B cell (primary cell): ENCODE data around the gene COL2A1. TPM values are rescaled to one million over a fixed set of nuclear protein-coding genes. Genes with fewer than 3 reads are reported as not detected.

Experiments used
- ATAC-seq: fragments of 200-7000 bp; cut with Tn5 transposase; one replicate; pipeline ENCODE4 v1.10.0; 2021; ENCODE audit warnings: low read depth, mild to moderate bottlenecking, moderate number of reproducible peaks, moderate library complexity
- CTCF ChIA-PET: fragments of 350-600 bp; sonication (Branson Sonifier 250); formaldehyde crosslinking; loops from one replicate; lab custom pipeline; 2021; ENCODE audit warnings: antibody characterized with exemption, inconsistent platforms; lab: Charles Lee
- POLR2A ChIA-PET: fragments of 350-600 bp; sonication (Branson Sonifier 250); formaldehyde crosslinking; loops from one replicate; lab custom pipeline; 2021; ENCODE audit warnings: antibody characterized with exemption; lab: Charles Lee
- DNase-seq: peaks from one replicate; pipeline ENCODE4 v3.0.0; 2013
- H2AFZ ChIP-seq: 2 replicates; pipeline ENCODE4 v1.6.1; 2012; ENCODE audit warnings: mild to moderate bottlenecking, low read depth, low read length; ENCODE audit not compliant: insufficient read depth, poor library complexity, severe bottlenecking
- H3K27ac ChIP-seq, 2 donors: 1 replicate in 1 of 2; 2 replicates in 1 of 2; pipeline ENCODE4 v1.5.1; 2012 to 2013; ENCODE audit warnings: low read length in 2 of 2, mild to moderate bottlenecking in 2 of 2, moderate library complexity in 1 of 2
- H3K27me3 ChIP-seq, 4 experiments: fragments of 200-600 bp in 1 of 4; sonication (generic) in 1 of 4; replicated peaks in 1 of 4; 1 replicate in 2 of 4; 2 replicates in 2 of 4; pipeline versions ENCODE4 v1.6.1 to v1.7.0; 2013 to 2016; ENCODE audit warnings: low read length in 3 of 4, mild to moderate bottlenecking in 2 of 4, mixed read lengths in 1 of 4, moderate library complexity in 1 of 4; ENCODE audit not compliant: insufficient read depth in 4 of 4, control insufficient read depth in 3 of 4; ENCODE audit errors: control extremely low read depth in 1 of 4
- H3K36me3 ChIP-seq, 2 experiments: replicated peaks in 1 of 2; 1 replicate in 1 of 2; 2 replicates in 1 of 2; pipeline versions ENCODE4 v1.6.1 to v1.7.1; 2013; ENCODE audit warnings: low read length in 1 of 2; ENCODE audit not compliant: insufficient read depth in 2 of 2, control insufficient read depth in 1 of 2; ENCODE audit errors: control extremely low read depth in 1 of 2, extremely low read depth in 1 of 2
- H3K4me1 ChIP-seq, 2 donors: fragments of 200-600 bp in 1 of 2; sonication (generic) in 1 of 2; 1 replicate in 1 of 2; 2 replicates in 1 of 2; pipeline versions ENCODE4 v1.5.1 to v1.6.1; 2013 to 2017; ENCODE audit warnings: low read length in 2 of 2; ENCODE audit not compliant: control insufficient read depth in 2 of 2, insufficient read depth in 2 of 2
- H3K4me2 ChIP-seq: replicated peaks from 2 replicates; pipeline ENCODE3; 2012; ENCODE audit warnings: mild to moderate bottlenecking, low read depth, low read length; ENCODE audit not compliant: poor library complexity, severe bottlenecking
- H3K4me3 ChIP-seq, 5 experiments: fragments of 200-600 bp in 1 of 5; sonication (generic) in 1 of 5; 1 replicate in 3 of 5; 2 replicates in 2 of 5; pipeline versions ENCODE4 v1.5.1 to v1.7.0; 2011 to 2016; ENCODE audit warnings: low read length in 4 of 5, mild to moderate bottlenecking in 4 of 5, low read depth in 2 of 5, control low read depth in 1 of 5, moderate library complexity in 1 of 5; ENCODE audit not compliant: insufficient read depth in 1 of 5; ENCODE audit errors: control extremely low read depth in 1 of 5, extremely low read depth in 1 of 5
- H3K79me2 ChIP-seq: fragments of 200-600 bp; sonication (generic); one replicate; pipeline ENCODE4 v1.6.0; 2016; ENCODE audit warnings: low read length; ENCODE audit not compliant: control insufficient read depth, insufficient read depth
- H3K9ac ChIP-seq: fragments of 200-600 bp; sonication (generic); 2 replicates; pipeline ENCODE4 v1.6.1; 2017; ENCODE audit warnings: mild to moderate bottlenecking, low read length, moderate library complexity
- H3K9me3 ChIP-seq, 3 donors: one replicate each; pipeline versions ENCODE4 v1.6.1 to v1.7.1; 2013; ENCODE audit warnings: low read length in 2 of 3; ENCODE audit not compliant: control insufficient read depth in 2 of 3, insufficient read depth in 1 of 3; ENCODE audit errors: control extremely low read depth in 1 of 3
- H4K20me1 ChIP-seq: 2 replicates; pipeline ENCODE4 v1.6.0; 2012; ENCODE audit warnings: mild to moderate bottlenecking, low read length; ENCODE audit not compliant: insufficient read depth, control insufficient read depth, poor library complexity, severe bottlenecking
- H3K27ac Mint-ChIP-seq: one replicate; pipeline ENCODE4 v1.8.0; 2021; ENCODE audit warnings: mixed read lengths
- H3K27me3 Mint-ChIP-seq: one replicate; pipeline ENCODE4 v1.8.0; 2021; ENCODE audit warnings: mixed read lengths
- H3K4me1 Mint-ChIP-seq: one replicate; pipeline ENCODE4 v1.8.0; 2021; ENCODE audit warnings: mixed read lengths
- H3K4me3 Mint-ChIP-seq: one replicate; pipeline ENCODE4 v1.8.0; 2021; ENCODE audit warnings: mixed read lengths
- H3K9me3 Mint-ChIP-seq: one replicate; pipeline ENCODE4 v1.8.0; 2022; ENCODE audit warnings: mixed read lengths; ENCODE audit not compliant: insufficient read depth
- EZH2 ChIP-seq: IDR thresholded peaks from 2 replicates; pipeline ENCODE4 v1.6.1; 2012; ENCODE audit warnings: borderline replicate concordance, low read depth, mild to moderate bottlenecking, moderate library complexity, low read length; ENCODE audit not compliant: insufficient read depth, poor library complexity, severe bottlenecking
- WGBS: methylation state at CpG from one replicate; pipeline ENCODE4 v1.1.5; 2013; ENCODE audit warnings: missing lambda C conversion rate; ENCODE audit not compliant: insufficient coverage; 5-methylcytosine and 5-hydroxymethylcytosine counted together
- intact Hi-C: fragments of 100-400 bp; cut with micrococcal nuclease; formaldehyde crosslinking; loops from one replicate; pipeline ENCODE4 v1.10.0; 2022
- polyA plus RNA-seq: library from polyadenylated mRNA; depleted of rRNA; stranded (reverse); fragments of >200 nt; gene quantifications from 2 replicates; pipeline ENCODE4 v1.2.3, GENCODE V29; 2012
- total RNA-seq, 2 donors: library from RNA; stranded (reverse); fragments of 120-200 nt in 1 of 2; gene quantifications; 1 replicate in 1 of 2; 2 replicates in 1 of 2; pipeline versions ENCODE4 v1.2.3 to v1.2.4, GENCODE V29; 2013 to 2022
- TF ChIP-seq, protein P1 (sequence below): fragments of 200-600 bp; IDR thresholded peaks from one replicate; pipeline ENCODE4 v1.8.0; 2022; ENCODE audit warnings: antibody characterized with exemption, mild to moderate bottlenecking

Gene COL2A1
- total and polyA plus RNA-seq, 2 donors (not counting 1 experiment from before 2014, with no cell fraction given) = not detected

DNA sequence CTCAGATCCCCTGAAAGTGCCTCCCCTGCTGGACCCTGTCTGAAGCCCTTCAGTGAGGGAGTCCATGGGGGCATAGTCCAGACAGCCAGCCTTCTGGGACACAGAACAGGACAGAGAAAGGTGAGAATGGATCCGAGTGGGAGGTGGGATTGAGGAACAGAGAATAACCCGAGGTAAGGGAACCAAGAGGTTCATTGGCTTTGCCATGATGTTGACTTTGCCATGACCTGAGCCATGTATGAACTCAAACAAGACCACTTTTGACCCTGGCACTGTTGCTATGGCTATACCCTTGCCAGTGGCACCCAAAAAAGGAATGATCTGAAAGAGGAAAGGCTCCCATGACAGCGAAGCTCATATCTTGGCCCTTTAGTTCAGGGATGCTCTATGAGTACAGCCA lies 76.9 kb downstream of the COL2A1 start:
- DNase-seq (no peak), ATAC-seq (no peak)
- H3K9me3 ChIP-seq = no peaks in the 10 kb centered on the region
- Mint-ChIP-seq H3K9me3 (no peaks in the 10 kb centered on the region), H3K4me1 (no peaks in the 10 kb centered on the region), H3K27ac (no peak overlapping the region), H3K27me3 (peaks cover 38% of the 10 kb centered on the region), H3K4me3 (no peak overlapping the region)
- no peaks in the 10 kb centered on the region for H4K20me1 ChIP-seq
- no peak overlapping the region for H3K27ac ChIP-seq
- 72% methylated on average over 3 of the region's 3 CpGs for WGBS
- no peak overlapping the region for H3K9ac ChIP-seq
- ChIA-PET CTCF (no interaction called here), POLR2A (no interaction called here)
- no peak overlapping the region for H2AFZ ChIP-seq
- H3K4me3 ChIP-seq = no peak overlapping the region
- intact Hi-C loops = no loop called here
- no peaks in the 10 kb centered on the region for H3K36me3 ChIP-seq
- TF ChIP-seq, protein P1, sequence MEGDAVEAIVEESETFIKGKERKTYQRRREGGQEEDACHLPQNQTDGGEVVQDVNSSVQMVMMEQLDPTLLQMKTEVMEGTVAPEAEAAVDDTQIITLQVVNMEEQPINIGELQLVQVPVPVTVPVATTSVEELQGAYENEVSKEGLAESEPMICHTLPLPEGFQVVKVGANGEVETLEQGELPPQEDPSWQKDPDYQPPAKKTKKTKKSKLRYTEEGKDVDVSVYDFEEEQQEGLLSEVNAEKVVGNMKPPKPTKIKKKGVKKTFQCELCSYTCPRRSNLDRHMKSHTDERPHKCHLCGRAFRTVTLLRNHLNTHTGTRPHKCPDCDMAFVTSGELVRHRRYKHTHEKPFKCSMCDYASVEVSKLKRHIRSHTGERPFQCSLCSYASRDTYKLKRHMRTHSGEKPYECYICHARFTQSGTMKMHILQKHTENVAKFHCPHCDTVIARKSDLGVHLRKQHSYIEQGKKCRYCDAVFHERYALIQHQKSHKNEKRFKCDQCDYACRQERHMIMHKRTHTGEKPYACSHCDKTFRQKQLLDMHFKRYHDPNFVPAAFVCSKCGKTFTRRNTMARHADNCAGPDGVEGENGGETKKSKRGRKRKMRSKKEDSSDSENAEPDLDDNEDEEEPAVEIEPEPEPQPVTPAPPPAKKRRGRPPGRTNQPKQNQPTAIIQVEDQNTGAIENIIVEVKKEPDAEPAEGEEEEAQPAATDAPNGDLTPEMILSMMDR = no peak
- TF ChIP-seq EZH2 = no peak
- H3K4me1 ChIP-seq = no peaks in the 10 kb centered on the region
- H3K27me3 ChIP-seq = peaks cover 0 to 13% (median 3%) of the 10 kb centered on the region in 4 experiments
- no peaks in the 10 kb centered on the region for H3K79me2 ChIP-seq
- no peak overlapping the region for H3K4me2 ChIP-seq

Other genes starting within 250 kb of the COL2A1 start
- gene RAPGEF3, start 245.6 kb downstream of the COL2A1 start, total RNA-seq = 5.2 and 5.4 TPM in 2 replicates
- gene RAPGEF3, start 245.6 kb downstream of the COL2A1 start, polyA plus RNA-seq = 1.7 and 1.8 TPM in 2 replicates
- 20.0 and 25.1 TPM in 2 replicates for gene SLC48A1, start 231.2 kb downstream of the COL2A1 start, total RNA-seq
- 6.4 and 8.0 TPM in 2 replicates for gene SLC48A1, start 231.2 kb downstream of the COL2A1 start, polyA plus RNA-seq
- gene HDAC7, start 184.6 kb downstream of the COL2A1 start, total RNA-seq = 175 and 178 TPM in 2 replicates
- gene HDAC7, start 184.6 kb downstream of the COL2A1 start, polyA plus RNA-seq = 84.6 and 87.2 TPM in 2 replicates
- gene VDR, start 99.5 kb downstream of the COL2A1 start, total RNA-seq = 0.37 and 0.53 TPM in 2 replicates
- 0.42 and 0.75 TPM in 2 replicates for gene VDR, start 99.5 kb downstream of the COL2A1 start, polyA plus RNA-seq
- 32.9 and 37.5 TPM in 2 replicates for gene TMEM106C, start 40.9 kb downstream of the COL2A1 start, total RNA-seq
- 32.2 and 44.2 TPM in 2 replicates for gene TMEM106C, start 40.9 kb downstream of the COL2A1 start, polyA plus RNA-seq
- 43.8 and 44.8 TPM in 2 replicates for gene SENP1, start 101.6 kb upstream of the COL2A1 start, total RNA-seq
- gene SENP1, start 101.6 kb upstream of the COL2A1 start, polyA plus RNA-seq = 7.3 and 8.9 TPM in 2 replicates
- 42.5 and 43.0 TPM in 2 replicates for gene PFKM, start 114.9 kb upstream of the COL2A1 start, total RNA-seq
- gene PFKM, start 114.9 kb upstream of the COL2A1 start, polyA plus RNA-seq = 20.3 and 20.8 TPM in 2 replicates
- 53.2 and 54.8 TPM in 2 replicates for gene ASB8, start 153.0 kb upstream of the COL2A1 start, total RNA-seq
- gene ASB8, start 153.0 kb upstream of the COL2A1 start, polyA plus RNA-seq = 22.7 and 26.0 TPM in 2 replicates
- 0.54 and 0.66 TPM in 2 replicates for gene CCDC184, start 179.2 kb upstream of the COL2A1 start, total RNA-seq
- gene CCDC184, start 179.2 kb upstream of the COL2A1 start, polyA plus RNA-seq = 1.4 and 1.6 TPM in 2 replicates
- gene OR10AD1, start 198.8 kb upstream of the COL2A1 start, total RNA-seq = not detected in 2 replicates
- gene OR10AD1, start 198.8 kb upstream of the COL2A1 start, polyA plus RNA-seq = not detected in 2 replicates